SK-N-SH (cell line): Measurements from ENCODE around the gene PIP5K1B. TPM values are rescaled to one million over a fixed set of nuclear protein-coding genes. Genes with fewer than 3 reads are reported as not detected.

Source experiments
- CTCF ChIA-PET: fragments of 300-600, 350-600 bp; formaldehyde crosslinking; extraction: SDS; loops from one replicate; lab custom pipeline; 2021; lab: Yijun Ruan, JAX
- POLR2A ChIA-PET: fragments of 350-600 bp; sonication (Branson Sonifier 250); formaldehyde crosslinking; extraction: SDS; loops from one replicate; lab custom pipeline; 2020; ENCODE audit warnings: antibody characterized with exemption, inconsistent platforms; lab: Yijun Ruan, JAX
- DNase-seq: peaks from one replicate; pipeline ENCODE4 v3.0.0; 2012
- H2AFZ ChIP-seq: fragments of 200-600 bp; sonication (generic); 2 replicates; pipeline ENCODE4 v1.8.1; 2016; ENCODE audit warnings: antibody characterized with exemption, mild to moderate bottlenecking, low read depth
- H3F3A ChIP-seq: fragments of 200-600 bp; sonication (generic); replicated peaks from 2 replicates; pipeline ENCODE3; 2016; ENCODE audit warnings: antibody characterized with exemption, mild to moderate bottlenecking; ENCODE audit not compliant: insufficient read depth
- H3K27ac ChIP-seq, 2 experiments: fragments of 200-500 bp in 1 of 2; fragments of 200-600 bp in 1 of 2; sonication (Bioruptor generic) in 1 of 2; sonication (generic), shearing (Covaris generic) in 1 of 2; 2 replicates each; pipeline versions ENCODE4 v1.5.1 to v1.6.1; 2014 to 2016; ENCODE audit warnings: low read depth in 2 of 2, inconsistent platforms in 1 of 2, low read length in 1 of 2, mild to moderate bottlenecking in 1 of 2, mixed read lengths in 1 of 2
- H3K27me3 ChIP-seq: fragments of 200-600 bp; sonication (generic), shearing (Covaris generic); 2 replicates; pipeline ENCODE4 v1.6.1; 2016; ENCODE audit warnings: mixed run types; ENCODE audit not compliant: insufficient read depth
- H3K36me3 ChIP-seq, 2 experiments: fragments of 200-500 bp in 1 of 2; fragments of 200-600 bp in 1 of 2; sonication (Bioruptor generic) in 1 of 2; sonication (generic) in 1 of 2; replicated peaks in 1 of 2; 2 replicates each; pipeline versions ENCODE3 to v1.5.1; 2014 to 2016; ENCODE audit warnings: low read length in 1 of 2, mild to moderate bottlenecking in 1 of 2; ENCODE audit not compliant: insufficient read depth in 2 of 2, control insufficient read depth in 1 of 2
- H3K4me1 ChIP-seq, 2 experiments: fragments of 200-500 bp in 1 of 2; fragments of 200-600 bp in 1 of 2; sonication (Bioruptor generic) in 1 of 2; sonication (generic), shearing (Covaris generic) in 1 of 2; 2 replicates each; pipeline versions ENCODE4 v1.5.1 to v1.6.1; 2014 to 2016; ENCODE audit warnings: low read depth in 1 of 2, low read length in 1 of 2, mixed run types in 1 of 2; ENCODE audit not compliant: insufficient read depth in 2 of 2, control insufficient read depth in 1 of 2
- H3K4me2 ChIP-seq: fragments of 200-600 bp; sonication (generic), shearing (Covaris generic); 2 replicates; pipeline ENCODE4 v1.6.1; 2017; ENCODE audit warnings: mixed run types
- H3K4me3 ChIP-seq, 2 experiments: fragments of 200-500 bp in 1 of 2; fragments of 200-600 bp in 1 of 2; sonication (Bioruptor generic) in 1 of 2; sonication (generic), shearing (Covaris generic) in 1 of 2; 2 replicates each; pipeline versions ENCODE4 v1.5.1 to v1.8.1; 2014 to 2016; ENCODE audit warnings: low read depth in 2 of 2, inconsistent platforms in 1 of 2, low read length in 1 of 2, mild to moderate bottlenecking in 1 of 2, mixed read lengths in 1 of 2, moderate library complexity in 1 of 2
- H3K79me2 ChIP-seq: fragments of 200-600 bp; sonication (generic); 2 replicates; pipeline ENCODE4 v1.8.1; 2017; ENCODE audit warnings: mild to moderate bottlenecking; ENCODE audit not compliant: insufficient read depth
- H3K9ac ChIP-seq: fragments of 200-600 bp; sonication (generic); 2 replicates; pipeline ENCODE4 v1.6.1; 2017; ENCODE audit warnings: mixed run types
- H3K9me2 ChIP-seq: fragments of 200-600 bp; sonication (generic); 2 replicates; pipeline ENCODE4 v1.6.1; 2017; ENCODE audit warnings: mixed run types
- H3K9me3 ChIP-seq: fragments of 200-600 bp; sonication (generic); 2 replicates; pipeline ENCODE4 v1.6.1; 2017; ENCODE audit warnings: mixed run types, mild to moderate bottlenecking, moderate library complexity
- H4K20me1 ChIP-seq: fragments of 200-600 bp; sonication (generic); 2 replicates; pipeline ENCODE4 v1.6.1; 2017; ENCODE audit warnings: mild to moderate bottlenecking, mixed run types; ENCODE audit not compliant: insufficient read depth
- CTCF ChIP-seq: fragments of 200-600 bp; sonication (generic); IDR thresholded peaks from 2 replicates; pipeline ENCODE4 v1.6.1; 2017; ENCODE audit warnings: antibody characterized with exemption, mild to moderate bottlenecking, moderate library complexity
- ELF1 ChIP-seq: IDR thresholded peaks from 2 replicates; pipeline ENCODE4 v1.4.0; 2012
- MAX ChIP-seq: IDR thresholded peaks from 2 replicates; pipeline ENCODE4 v1.4.0; 2012; ENCODE audit warnings: low read depth
- MEF2A ChIP-seq: IDR thresholded peaks from 2 replicates; pipeline ENCODE4 v1.4.0; 2012; ENCODE audit warnings: low read depth, borderline replicate concordance
- NRF1 ChIP-seq: IDR thresholded peaks from 2 replicates; pipeline ENCODE4 v1.6.1; 2012; ENCODE audit warnings: low read depth, mild to moderate bottlenecking, low read length
- PBX3 ChIP-seq: IDR thresholded peaks from 2 replicates; pipeline ENCODE4; 2012
- RAD21 ChIP-seq: IDR thresholded peaks from 2 replicates; pipeline ENCODE4 v1.6.1; 2012; ENCODE audit warnings: mild to moderate bottlenecking, low read length
- REST ChIP-seq: IDR thresholded peaks from 2 replicates; pipeline ENCODE4 v1.6.1; 2012; ENCODE audit warnings: mild to moderate bottlenecking, low read depth, low read length, moderate library complexity
- RXRA ChIP-seq: IDR thresholded peaks from 2 replicates; pipeline ENCODE4 v1.4.0; 2012; ENCODE audit warnings: low read depth, mild to moderate bottlenecking, borderline replicate concordance
- USF2 ChIP-seq: fragments of 150-350 bp; IDR thresholded peaks from 2 replicates; pipeline ENCODE4 v1.6.1; 2017; ENCODE audit warnings: antibody characterized with exemption, low read length, low read depth, borderline replicate concordance
- YY1 ChIP-seq: IDR thresholded peaks from 2 replicates; pipeline ENCODE4 v1.4.0; 2012; ENCODE audit warnings: low read depth, mild to moderate bottlenecking
- WGBS: methylation state at CpG from one replicate; pipeline ENCODE4 v1.1.6; 2017; ENCODE audit warnings: low lambda C conversion rate; 5-methylcytosine and 5-hydroxymethylcytosine counted together
- polyA plus RNA-seq, 3 experiments: library from polyadenylated mRNA; depleted of rRNA; stranded (reverse); fragments of >200 nt; gene quantifications; 2 replicates each; pipeline ENCODE4 v1.2.3, GENCODE V29; 2012

Gene PIP5K1B
- polyA plus RNA-seq, 1 of the 3 experiments (the other 2 are of a cell fraction) = not detected

GRCh38 chr9:69018737-69019136, 313.7 kb downstream of the PIP5K1B start:
- no peaks in the 10 kb centered on the region for H3K9me3 ChIP-seq
- peaks cover 48% of the 10 kb centered on the region for H3K27me3 ChIP-seq
- H3F3A ChIP-seq = no peaks in the 10 kb centered on the region
- TF ChIP-seq NRF1 (no peak), CTCF (no peak), MAX (no peak), REST (no peak), USF2 (no peak), RXRA (no peak), YY1 (no peak), RAD21 (no peak), ELF1 (no peak)
- H3K9ac ChIP-seq = no peak overlapping the region
- ChIA-PET POLR2A (no interaction called here), CTCF (no interaction called here)
- H3K79me2 ChIP-seq = no peaks in the 10 kb centered on the region
- H2AFZ ChIP-seq = no peak overlapping the region
- no peaks in the 10 kb centered on the region for H3K9me2 ChIP-seq
- no peaks in the 10 kb centered on the region for H3K36me3 ChIP-seq
- H4K20me1 ChIP-seq = no peaks in the 10 kb centered on the region
- WGBS = 20% methylated on average over 5 of the region's 5 CpGs
- H3K27ac ChIP-seq = no peak overlapping the region
- no peak overlapping the region for H3K4me3 ChIP-seq
- H3K4me1 ChIP-seq = no peaks in the 10 kb centered on the region
- H3K4me2 ChIP-seq = no peak overlapping the region
- DNase-seq = no peak

- H3K79me2 ChIP-seq = no peaks in the 10 kb centered on the region
- no peak overlapping the region for H3K4me2 ChIP-seq
- ChIA-PET CTCF (interaction anchor here (0.7 to 1.1 kb wide), 4 partner anchors 15 to 922 kb away, joined by 3 to 5 read pairs (median 3); no protein-coding TSS in a partner anchor), POLR2A (no interaction called here)
- no peak overlapping the region for H2AFZ ChIP-seq
- WGBS = 2% methylated on average over 3 of the region's 3 CpGs
- no peak overlapping the region for H3K9ac ChIP-seq
- H3K27ac ChIP-seq = no peak overlapping the region
- no peaks in the 10 kb centered on the region for H3K9me2 ChIP-seq
- no peaks in the 10 kb centered on the region for H3K9me3 ChIP-seq
- no peak overlapping the region for H3K4me3 ChIP-seq
- no peaks in the 10 kb centered on the region for H3F3A ChIP-seq
- DNase-seq = no peak
- no peak for TF ChIP-seq MEF2A
- TF ChIP-seq PBX3 = no peak
- no peak for TF ChIP-seq CTCF
- TF ChIP-seq YY1 = no peak
- peaks cover 59% of the 10 kb centered on the region for H3K27me3 ChIP-seq
- H3K36me3 ChIP-seq = no peaks in the 10 kb centered on the region
- H4K20me1 ChIP-seq = no peaks in the 10 kb centered on the region
- H3K4me1 ChIP-seq = no peaks in the 10 kb centered on the region
Measured at GRCh38 chr9:69019808-69020207, 314.8 kb downstream of the PIP5K1B start.
